Measurements from ENCODE around the gene CLEC16A.

The CLEC16A gene

GRCh38 chr16:11111150-11111549 is 166.8 kb downstream of the CLEC16A start:
- TF ChIP-seq YY1 (IDR thresholded peaks at IDR 0.05; ENCODE audit: low read depth) (0 out of 2 replicates have a peak, but pooled peaks have one; percentile 19), RAD21 (IDR thresholded peaks at IDR 0.05; ENCODE audit: low read depth) (no peak)

GRCh38 chr16:11111856-11112634 is 167.7 kb downstream of the CLEC16A start:
- TF ChIP-seq CEBPB (IDR thresholded peaks at IDR 0.05) (no peak), RAD21 (IDR thresholded peaks at IDR 0.05; ENCODE audit: low read depth) (no peak), EGR1 (IDR thresholded peaks at IDR 0.05) (no peak), TCF12 (IDR thresholded peaks at IDR 0.05; ENCODE audit: low read depth) (no peak), YY1 (IDR thresholded peaks at IDR 0.05; ENCODE audit: low read depth) (no peak), NFIC (IDR thresholded peaks at IDR 0.05) (no peak), FOXM1 (IDR thresholded peaks at IDR 0.05; ENCODE audit: borderline replicate concordance, low read depth) (no peak), TEAD4 (IDR thresholded peaks at IDR 0.05) (no peak), REST (IDR thresholded peaks at IDR 0.05; ENCODE audit: low read depth) (no peak), TAF1 (IDR thresholded peaks at IDR 0.05; ENCODE audit: low read depth) (no peak), MAX (IDR thresholded peaks at IDR 0.05) (no peak), CREB1 (IDR thresholded peaks at IDR 0.05; ENCODE audit: low read depth) (no peak), ZBTB7A (IDR thresholded peaks at IDR 0.05; ENCODE audit: low read depth) (no peak), EP300 (IDR thresholded peaks at IDR 0.05; ENCODE audit: borderline replicate concordance) (no peak), USF1 (IDR thresholded peaks at IDR 0.05) (no peak)

- no peak for TF ChIP-seq TCF12 (IDR thresholded peaks at IDR 0.05; ENCODE audit: low read depth)
- no peak for TF ChIP-seq TEAD4 (IDR thresholded peaks at IDR 0.05)
- no peak for TF ChIP-seq YY1 (IDR thresholded peaks at IDR 0.05; ENCODE audit: low read depth)
- TF ChIP-seq MAX (IDR thresholded peaks at IDR 0.05), result no peak
- no peak for TF ChIP-seq CREB1 (IDR thresholded peaks at IDR 0.05; ENCODE audit: low read depth)
- no peak for TF ChIP-seq EP300 (IDR thresholded peaks at IDR 0.05; ENCODE audit: borderline replicate concordance)
- no peak for TF ChIP-seq FOXM1 (IDR thresholded peaks at IDR 0.05; ENCODE audit: borderline replicate concordance, low read depth)
- no peak for TF ChIP-seq NFIC (IDR thresholded peaks at IDR 0.05)
- no peak for TF ChIP-seq REST (IDR thresholded peaks at IDR 0.05; ENCODE audit: low read depth)
- TF ChIP-seq TAF1 (IDR thresholded peaks at IDR 0.05; ENCODE audit: low read depth), result no peak
- TF ChIP-seq EGR1 (IDR thresholded peaks at IDR 0.05), result no peak
- no peak for TF ChIP-seq CEBPB (IDR thresholded peaks at IDR 0.05)
- no peak for TF ChIP-seq ZBTB7A (IDR thresholded peaks at IDR 0.05; ENCODE audit: low read depth)
- no peak for TF ChIP-seq RAD21 (IDR thresholded peaks at IDR 0.05; ENCODE audit: low read depth)
- TF ChIP-seq USF1 (IDR thresholded peaks at IDR 0.05), result no peak
Measured at GRCh38 chr16:11112723-11113348, 168.5 kb downstream of the CLEC16A start.

GRCh38 chr16:11114366-11115164 is 170.2 kb downstream of the CLEC16A start:
- no peak for TF ChIP-seq TEAD4 (IDR thresholded peaks at IDR 0.05)
- TF ChIP-seq CREB1 (IDR thresholded peaks at IDR 0.05; ENCODE audit: low read depth), result no peak
- TF ChIP-seq TAF1 (IDR thresholded peaks at IDR 0.05; ENCODE audit: low read depth), result no peak
- no peak for TF ChIP-seq USF1 (IDR thresholded peaks at IDR 0.05)
- TF ChIP-seq NFIC (IDR thresholded peaks at IDR 0.05), result no peak
- TF ChIP-seq RAD21 (IDR thresholded peaks at IDR 0.05; ENCODE audit: low read depth), result no peak
- TF ChIP-seq TCF12 (IDR thresholded peaks at IDR 0.05; ENCODE audit: low read depth), result no peak
- TF ChIP-seq FOXM1 (IDR thresholded peaks at IDR 0.05; ENCODE audit: borderline replicate concordance, low read depth), result no peak
- no peak for TF ChIP-seq EP300 (IDR thresholded peaks at IDR 0.05; ENCODE audit: borderline replicate concordance)
- TF ChIP-seq YY1 (IDR thresholded peaks at IDR 0.05; ENCODE audit: low read depth), result no peak
- TF ChIP-seq REST (IDR thresholded peaks at IDR 0.05; ENCODE audit: low read depth), result no peak
- no peak for TF ChIP-seq MAX (IDR thresholded peaks at IDR 0.05)
- no peak for TF ChIP-seq CEBPB (IDR thresholded peaks at IDR 0.05)
